GM10248 (cell line): Measurements from ENCODE around the gene EZH1.
"Not testable (repeated sequence)": the region's sequence is repeated elsewhere in the genome, so short reads cannot be mapped to it uniquely, and the experiment has no call there.

ENCODE experiments used
- CTCF ChIA-PET: fragments of 300-600 bp; sonication (Branson Sonifier 250); formaldehyde crosslinking; extraction: SDS; loops from one replicate; lab custom pipeline; 2021; ENCODE audit warnings: antibody characterized with exemption; lab: Yijun Ruan, JAX
- POLR2A ChIA-PET: fragments of 350-650 bp; sonication (Branson Sonifier 250); formaldehyde crosslinking; extraction: SDS; loops from one replicate; lab custom pipeline; 2020; ENCODE audit warnings: antibody characterized with exemption; lab: Yijun Ruan, JAX
- DNase-seq: peaks from one replicate; pipeline ENCODE4 v3.0.0; 2012; ENCODE audit errors: extremely low spot score
- CTCF ChIP-seq: IDR thresholded peaks from 2 replicates; pipeline ENCODE4 v1.5.1; 2012; ENCODE audit warnings: mild to moderate bottlenecking, low read depth; ENCODE audit errors: extremely low read depth, missing control alignments, control extremely low read depth

Gene EZH1

GRCh38 chr17:42773290-42774035, 28.6 kb upstream of the EZH1 start, which contains the start of gene VPS25:
TSS of gene VPS25 (plus strand) at chr17:42773449. CDS start at chr17:42773476, 27 bp downstream.
- TF ChIP-seq CTCF, result no peak
- peak; percentile 88 for DNase-seq
- ChIA-PET POLR2A (interaction anchor here (1.1 kb wide), 2 partner anchors 90 to 237 kb away, joined by 3 read pairs; partner anchors contain the start of gene NAGLU), CTCF (interaction anchor here (1.2 to 3.6 kb wide), 9 partner anchors 10 to 225 kb away, joined by 3 to 31 read pairs (median 4); partner anchors contain the start of genes BECN1, PSMC3IP, RAMP2 and RPL27)

- DNase-seq, result no peak
- TF ChIP-seq CTCF, result no peak
- ChIA-PET POLR2A (interaction anchor here (1.1 kb wide), 1 partner anchor 237 kb away, joined by 3 read pairs; the partner anchor contains the start of gene NAGLU), CTCF (interaction anchor here (1.1 to 3.6 kb wide), 8 partner anchors 9 to 225 kb away, joined by 3 to 31 read pairs (median 7); partner anchors contain the start of genes BECN1, PSMC3IP, RAMP2 and RPL27)
Measured at GRCh38 chr17:42772945-42773289, 28.1 kb upstream of the EZH1 start.

GRCh38 chr17:42769964-42770363, 25.1 kb upstream of the EZH1 start:
- POLR2A ChIA-PET, DNase-seq: not testable (repeated sequence)
- CTCF ChIA-PET, result interaction anchor here (0.8 to 0.9 kb wide), 2 partner anchors 10 to 192 kb away, joined by 3 to 5 read pairs; no protein-coding TSS in a partner anchor

- POLR2A ChIA-PET, DNase-seq: not testable (repeated sequence)
- CTCF ChIA-PET, result interaction anchor here (0.6 kb wide), 1 partner anchor 190 kb away, joined by 3 read pairs; no protein-coding TSS in a partner anchor
Measured at GRCh38 chr17:42768006-42768405, 23.2 kb upstream of the EZH1 start.

- no peak for TF ChIP-seq CTCF
- POLR2A ChIA-PET, result interaction anchor here (0.7 kb wide), 1 partner anchor 57 kb away, joined by 3 read pairs; the partner anchor contains the start of gene BECN1
- CTCF ChIA-PET, result interaction anchor here (0.6 kb wide), 1 partner anchor 189 kb away, joined by 3 read pairs; no protein-coding TSS in a partner anchor
- DNase-seq, result no peak
Measured at GRCh38 chr17:42767512-42767911, 22.7 kb upstream of the EZH1 start.

GRCh38 chr17:42766124-42766523, 21.3 kb upstream of the EZH1 start:
- no peak for DNase-seq
- TF ChIP-seq CTCF, result no peak
- CTCF ChIA-PET, result interaction anchor here (1.1 to 1.9 kb wide), 3 partner anchors 12 to 188 kb away, joined by 3 to 8 read pairs (median 3); no protein-coding TSS in a partner anchor
- POLR2A ChIA-PET, result no interaction called here

- DNase-seq, result no peak
- no peak for TF ChIP-seq CTCF
- ChIA-PET POLR2A (no interaction called here), CTCF (interaction anchor here (0.8 to 7.4 kb wide), 9 partner anchors 12 to 237 kb away, joined by 3 to 109 read pairs (median 4); partner anchors contain the start of genes CNTD1, COA3, PSMC3IP and RPL27)
Measured at GRCh38 chr17:42761638-42762037, 16.8 kb upstream of the EZH1 start.
